Femur (tissue), 1 donor: Measurements from ENCODE around the gene PNLIPRP2.

ENCODE experiments used
- DNase-seq: peaks from one replicate; pipeline ENCODE4 v3.0.0-alpha.2; 2017

Gene PNLIPRP2

GRCh38 chr10:116686632-116687031, 65.9 kb downstream of the PNLIPRP2 start:
- DNase-seq = no peak

DNA sequence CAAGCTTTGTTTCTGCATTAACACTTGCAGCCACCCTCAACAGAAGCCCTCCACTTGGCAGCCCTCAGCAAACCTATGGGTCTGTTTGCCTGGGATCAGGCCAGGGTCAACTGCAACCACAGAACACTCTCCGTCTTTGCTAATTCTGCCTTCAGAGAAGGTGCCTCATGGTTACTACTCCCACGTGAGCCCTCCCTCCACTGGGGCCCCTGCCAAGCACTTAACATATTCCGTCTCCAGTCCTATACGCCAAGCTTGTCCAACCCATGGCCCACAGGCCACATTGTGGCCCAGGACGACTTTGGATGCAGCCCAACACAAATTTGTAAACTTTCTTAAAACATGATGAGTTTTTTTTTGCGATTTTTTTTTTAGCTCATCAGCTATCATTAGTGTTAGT, 66.9 kb downstream of the PNLIPRP2 start:
- DNase-seq = no peak

GRCh38 chr10:116688241-116688711, 67.5 kb downstream of the PNLIPRP2 start:
- DNase-seq = peak; percentile 55

DNA sequence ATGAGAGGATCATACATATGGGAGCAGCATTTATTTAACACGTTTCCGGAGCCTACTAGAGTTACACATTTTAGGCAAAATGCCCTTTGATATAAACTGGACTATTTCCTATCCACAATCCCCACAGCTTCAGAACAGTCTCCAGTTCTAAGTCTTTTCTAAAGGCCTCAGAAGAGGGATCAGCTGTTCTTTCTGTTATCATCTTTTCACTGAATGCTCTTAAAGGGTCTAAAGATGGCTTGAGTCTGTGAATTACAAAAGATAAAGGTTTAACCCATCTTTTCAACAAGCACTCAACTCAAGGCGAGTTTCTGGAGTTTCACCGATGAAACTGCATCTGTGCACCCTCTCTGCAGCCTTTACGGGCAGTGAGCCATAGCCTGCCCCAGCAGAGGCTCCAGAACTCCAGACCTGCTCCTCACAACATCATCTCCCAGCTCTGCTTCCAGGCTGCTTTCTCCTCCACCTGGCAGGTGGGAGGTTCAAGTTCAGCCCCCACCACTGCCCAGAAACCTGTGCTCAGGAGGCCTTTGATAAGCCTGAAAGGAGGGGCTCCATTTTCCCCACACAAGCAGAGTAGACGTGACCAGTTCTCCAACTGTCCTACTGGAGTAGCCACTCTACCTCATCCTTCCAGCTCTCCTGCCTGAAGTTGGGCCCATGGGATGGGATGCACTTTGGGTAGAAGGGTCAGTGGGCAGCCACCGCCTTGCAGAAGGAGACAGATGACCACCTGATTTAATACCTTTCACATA, 68.2 kb downstream of the PNLIPRP2 start:
- DNase-seq = no peak

GRCh38 chr10:116689744-116690143, 69.0 kb downstream of the PNLIPRP2 start:
- no peak for DNase-seq

GRCh38 chr10:116690356-116691322, 69.9 kb downstream of the PNLIPRP2 start:
- DNase-seq = peak; percentile 62

DNA sequence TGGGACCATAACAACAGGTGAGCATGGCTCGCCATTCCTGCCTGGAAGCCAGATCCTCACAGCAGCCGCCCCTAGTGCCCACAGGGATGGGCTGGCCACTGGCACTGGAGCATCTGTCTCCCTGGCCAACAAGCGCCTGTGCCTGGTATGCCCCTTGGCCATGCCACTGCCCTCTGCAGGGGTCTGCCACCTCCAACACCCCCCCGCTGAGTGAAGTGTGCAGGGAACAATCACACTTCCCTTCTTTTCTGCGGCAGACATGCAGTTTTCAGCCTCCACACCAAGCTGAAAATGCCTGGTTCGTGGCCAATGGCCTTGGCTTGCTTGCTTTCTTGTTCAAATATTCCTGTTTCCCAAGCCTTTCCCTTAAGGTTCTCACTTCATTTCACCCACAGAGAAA, 70.9 kb downstream of the PNLIPRP2 start:
- DNase-seq = peak; percentile 82

DNA sequence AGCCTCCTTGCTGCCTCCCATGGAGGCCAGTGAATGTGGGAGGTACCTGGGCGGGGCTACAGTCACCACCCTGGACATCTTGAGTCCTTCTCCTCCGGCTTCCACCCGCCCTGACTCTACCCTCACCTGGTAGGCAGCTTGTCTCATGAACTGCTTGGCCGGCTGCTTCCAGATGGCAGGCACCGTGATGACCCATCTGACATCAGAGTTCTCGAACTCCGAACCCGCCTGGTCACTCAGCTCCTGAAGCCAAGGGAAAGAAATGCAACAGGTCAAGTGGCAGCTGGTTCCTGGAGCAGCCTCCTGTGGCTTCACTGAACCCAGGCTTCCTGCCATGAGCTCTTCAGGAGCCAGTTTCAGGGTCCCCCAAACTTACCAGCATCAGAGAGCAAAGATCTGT, 71.5 kb downstream of the PNLIPRP2 start:
- no peak for DNase-seq

GRCh38 chr10:116694243-116694926, 73.6 kb downstream of the PNLIPRP2 start:
- DNase-seq = no peak
